ENCODE results near the gene PPP1R16B. TPM values are rescaled to one million over a fixed set of nuclear protein-coding genes. Genes with fewer than 3 reads are reported as not detected.

PPP1R16B gene
- total RNA-seq, 2 experiments from 2014 or later: 78.8 to 84.0 TPM

DNA sequence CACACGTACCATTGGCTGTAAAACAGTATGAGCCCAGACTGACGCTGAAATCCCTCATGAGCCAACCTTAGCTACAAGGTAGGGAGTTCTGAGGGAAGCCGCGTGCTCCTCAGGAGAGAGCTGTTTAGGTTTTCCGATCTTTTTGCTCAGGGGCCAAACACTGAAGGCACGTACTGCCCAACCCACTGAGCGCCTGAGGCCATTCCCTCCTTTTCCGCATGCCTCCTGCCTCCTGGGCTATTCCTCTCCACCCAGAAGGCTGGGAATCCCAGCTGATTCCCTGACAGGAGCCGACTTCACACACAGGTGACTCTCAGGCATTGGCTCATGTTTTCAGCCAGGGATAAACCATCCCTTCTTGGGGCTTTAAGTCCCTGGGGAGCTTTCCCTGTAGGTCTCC, 115.4 kb downstream of the PPP1R16B start:
- CTCF ChIA-PET: interaction anchor here (8.9 kb wide), 1 partner anchor 129 kb away, joined by 68 read pairs; no protein-coding TSS in a partner anchor
- intact Hi-C loops (cut with DNase I, micrococcal nuclease): no loop called here

DNA sequence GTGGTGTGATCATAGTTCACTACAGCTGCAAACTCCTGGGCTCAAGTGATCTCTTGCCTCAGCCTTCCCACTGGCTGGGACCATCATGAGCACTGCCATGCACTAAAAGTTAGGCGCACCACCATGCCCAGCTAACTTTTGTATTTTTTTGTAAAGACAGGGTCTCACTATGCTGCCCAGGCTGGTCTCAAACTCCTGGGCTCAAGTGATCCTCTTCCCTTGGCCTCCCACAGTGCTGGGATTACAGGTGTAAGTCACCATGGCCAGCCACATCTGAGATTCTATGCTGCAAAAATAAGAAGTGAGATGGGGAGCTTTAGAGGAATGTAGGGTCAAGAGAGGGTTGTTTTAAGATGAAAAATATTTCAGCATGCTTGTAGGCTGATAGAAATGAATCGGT, 119.2 kb downstream of the PPP1R16B start:
- peaks cover 11% of the 10 kb centered on the region for H3K36me3 Mint-ChIP-seq (ENCODE audit: low read depth)
- H3K4me1 Mint-ChIP-seq: peaks cover 18% of the 10 kb centered on the region
- no peak for DNase-seq
- H3K4me3 Mint-ChIP-seq: peak overlapping the region; percentile 14
- CTCF ChIA-PET: interaction anchor here (0.6 to 8.9 kb wide), 6 partner anchors 32 to 252 kb away, joined by 3 to 68 read pairs (median 4); partner anchors contain the start of gene DHX35
- no peak overlapping the region for H3K27ac Mint-ChIP-seq
- H3K9me3 Mint-ChIP-seq (ENCODE audit: low read depth): no peaks in the 10 kb centered on the region
- ATAC-seq: no peak
- no peaks in the 10 kb centered on the region for H3K27me3 Mint-ChIP-seq
- POLR2A ChIA-PET: interaction anchor here (3.0 kb wide), 1 partner anchor 37 kb away, joined by 17 read pairs; the partner anchor contains the start of gene DHX35
- intact Hi-C loops (cut with DNase I, micrococcal nuclease): no loop called here

More for the DNA sequence above, 115.4 kb downstream of the PPP1R16B start:
- H3K27me3 Mint-ChIP-seq: no peaks in the 10 kb centered on the region
- POLR2A ChIA-PET: interaction anchor here (0.6 kb wide), 1 partner anchor 495 kb away, joined by 7 read pairs; no protein-coding TSS in a partner anchor
- ATAC-seq (no peak), DNase-seq (no peak)
- peaks cover 3% of the 10 kb centered on the region for H3K4me1 Mint-ChIP-seq
- no peaks in the 10 kb centered on the region for H3K9me3 Mint-ChIP-seq (ENCODE audit: low read depth)
- H3K36me3 Mint-ChIP-seq (ENCODE audit: low read depth): peaks cover 11% of the 10 kb centered on the region
- no peak overlapping the region for H3K4me3 Mint-ChIP-seq
- H3K27ac Mint-ChIP-seq: no peak overlapping the region

DNA sequence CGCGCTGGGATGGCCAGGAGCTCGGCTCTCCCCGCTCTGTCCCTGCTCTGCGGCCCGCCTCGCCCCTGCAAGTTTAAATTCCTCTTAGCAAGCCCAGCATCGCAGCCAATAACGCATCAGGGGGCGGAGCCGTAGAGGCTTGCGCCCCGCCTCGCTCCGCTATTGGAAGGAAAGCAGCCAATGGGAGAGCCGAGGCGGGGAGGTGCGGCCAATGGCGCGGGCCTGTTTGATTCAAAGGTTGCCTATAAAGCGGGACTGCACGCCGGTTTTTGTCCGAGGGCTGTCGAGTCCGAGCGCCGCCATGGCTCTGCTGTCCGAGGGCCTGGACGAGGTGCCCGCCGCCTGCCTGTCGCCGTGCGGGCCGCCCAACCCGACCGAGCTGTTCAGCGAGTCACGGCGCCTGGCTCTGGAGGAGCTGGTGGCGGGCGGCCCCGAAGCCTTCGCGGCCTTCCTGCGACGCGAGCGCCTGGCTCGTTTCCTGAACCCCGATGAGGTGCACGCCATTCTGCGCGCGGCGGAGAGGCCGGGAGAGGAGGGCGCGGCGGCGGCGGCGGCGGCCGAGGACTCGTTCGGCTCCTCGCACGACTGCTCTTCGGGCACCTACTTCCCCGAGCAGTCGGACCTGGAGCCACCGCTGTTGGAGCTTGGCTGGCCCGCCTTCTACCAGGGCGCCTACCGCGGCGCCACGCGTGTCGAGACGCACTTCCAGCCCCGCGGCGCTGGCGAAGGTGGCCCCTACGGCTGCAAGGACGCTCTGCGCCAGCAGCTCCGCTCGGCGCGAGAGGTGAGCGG, 120.8 kb downstream of the PPP1R16B start, which contains the start of gene FAM83D:
Gene FAM83D, plus strand, starts transcription at position 276 of the 792 bp plus-strand sequence. Its CDS starts 26 bp downstream, at position 302.
- intact Hi-C loops (cut with DNase I, micrococcal nuclease): loop anchor here (1.0 kb wide), 7 partner anchors 36 to 280 kb away; partner anchors contain the start of genes DHX35 (in 2 of the 2) and ACTR5 (in 1 of the 2)
- CTCF ChIA-PET: interaction anchor here (0.6 to 8.9 kb wide), 21 partner anchors 11 to 279 kb away, joined by 3 to 68 read pairs (median 4); partner anchors contain the start of gene DHX35
- peak within 1 kb of the TSS; percentile 81 for H3K4me3 Mint-ChIP-seq

DNA sequence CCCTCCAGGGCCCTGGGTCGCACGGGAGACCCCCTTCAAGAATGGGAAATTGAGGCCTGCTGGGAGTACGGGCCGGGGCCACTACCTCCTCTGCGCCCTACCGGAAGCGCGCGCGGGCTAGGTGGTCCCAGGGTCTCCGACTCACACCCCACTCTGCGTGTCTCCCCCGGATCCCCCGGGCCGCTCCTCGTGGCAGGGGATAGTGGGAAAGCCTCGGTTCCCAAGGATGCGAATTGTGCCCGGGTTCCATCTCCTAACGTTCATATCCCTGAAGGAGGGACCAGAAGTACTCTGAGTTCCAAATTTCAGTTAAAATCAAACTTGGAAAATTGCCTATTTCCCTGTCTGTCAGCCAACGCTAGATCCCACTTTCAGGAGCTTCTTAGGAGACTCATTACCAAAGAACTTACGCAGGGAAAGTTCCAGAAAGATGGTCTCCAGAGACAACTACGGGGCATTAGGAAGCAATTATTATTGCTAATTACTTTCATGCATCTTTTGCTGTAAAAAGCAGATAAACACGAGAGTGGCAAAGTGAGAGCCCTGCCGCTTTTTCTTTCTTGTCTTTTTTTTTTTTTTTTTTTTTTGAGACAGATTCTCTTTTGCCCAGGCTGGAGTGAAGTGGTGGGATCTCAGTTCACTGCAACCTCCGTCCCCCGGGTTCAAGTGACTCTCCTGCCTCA, 121.6 kb downstream of the PPP1R16B start:
- Mint-ChIP-seq H3K27ac (peak overlapping the region; percentile 19), H3K4me3 (peak overlapping the region; percentile 81), H3K9me3 (ENCODE audit: low read depth) (no peaks in the 10 kb centered on the region), H3K27me3 (no peaks in the 10 kb centered on the region), H3K36me3 (ENCODE audit: low read depth) (peaks cover 16% of the 10 kb centered on the region), H3K4me1 (peaks cover 21% of the 10 kb centered on the region)
- CTCF ChIA-PET: interaction anchor here (0.6 to 8.9 kb wide), 13 partner anchors 10 to 280 kb away, joined by 3 to 68 read pairs (median 4); partner anchors contain the start of gene DHX35
- ATAC-seq: no peak
- intact Hi-C loops (cut with DNase I, micrococcal nuclease): loop anchor here (1.0 kb wide), 7 partner anchors 35 to 281 kb away; partner anchors contain the start of genes DHX35 (in 2 of the 2) and ACTR5 (in 1 of the 2)
- no peak for DNase-seq
- POLR2A ChIA-PET: interaction anchor here (1.6 to 3.0 kb wide), 2 partner anchors 35 to 122 kb away, joined by 9 to 17 read pairs; partner anchors contain the start of gene DHX35

More for the DNA sequence above, 120.8 kb downstream of the PPP1R16B start, which contains the start of gene FAM83D:
- H3K9me3 Mint-ChIP-seq (ENCODE audit: low read depth): no peaks in the 10 kb centered on the region
- peaks cover 21% of the 10 kb centered on the region for H3K4me1 Mint-ChIP-seq
- DNase-seq (peak; percentile 99), ATAC-seq (peak; percentile 98)
- POLR2A ChIA-PET: interaction anchor here (0.6 to 3.0 kb wide), 4 partner anchors 36 to 869 kb away, joined by 4 to 17 read pairs (median 6); partner anchors contain the start of gene DHX35
- H3K27me3 Mint-ChIP-seq: no peaks in the 10 kb centered on the region
- H3K27ac Mint-ChIP-seq: peak within 1 kb of the TSS; percentile 19
- H3K36me3 Mint-ChIP-seq (ENCODE audit: low read depth): peaks cover 16% of the 10 kb centered on the region

DNA sequence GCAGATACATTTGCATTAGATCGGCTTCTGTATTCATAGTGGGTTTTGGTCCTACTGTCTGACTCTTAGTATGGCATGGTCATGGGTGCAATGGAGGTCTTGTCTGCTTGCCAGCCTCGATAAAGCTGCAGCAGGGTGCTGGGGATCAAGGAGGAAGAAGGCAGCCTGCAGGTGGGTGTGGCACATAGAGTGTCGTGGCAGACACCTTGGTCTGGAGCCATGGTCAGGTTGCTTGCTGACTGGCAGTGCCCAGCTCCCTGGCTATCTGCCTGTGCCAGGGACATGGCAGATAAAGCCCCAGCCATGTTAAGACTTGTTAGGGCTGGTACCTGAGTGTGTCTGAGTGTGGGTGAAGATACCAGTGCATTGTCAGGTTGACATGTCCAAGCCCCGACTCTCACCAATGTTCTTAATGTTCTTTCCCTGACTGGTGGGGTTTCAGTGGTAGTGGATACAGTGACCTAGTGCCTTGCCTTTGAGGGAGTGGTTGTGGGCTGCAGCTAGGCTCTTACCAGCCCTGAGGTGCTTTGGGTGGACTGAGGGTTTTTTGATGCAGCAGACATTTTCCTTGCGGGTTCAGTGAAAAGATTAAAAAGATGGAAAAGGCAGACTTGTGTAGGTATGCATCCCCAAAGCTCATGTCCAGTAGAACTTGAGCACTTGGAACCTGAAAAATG, 122.5 kb downstream of the PPP1R16B start:
- H3K27ac Mint-ChIP-seq: no peak overlapping the region
- DNase-seq (no peak), ATAC-seq (no peak)
- ChIA-PET POLR2A (interaction anchor here (0.7 kb wide), 1 partner anchor 412 kb away, joined by 3 read pairs; no protein-coding TSS in a partner anchor), CTCF (interaction anchor here (0.7 to 8.9 kb wide), 5 partner anchors 9 to 122 kb away, joined by 3 to 68 read pairs (median 8); partner anchors contain the start of gene DHX35)
- intact Hi-C loops (cut with DNase I, micrococcal nuclease): no loop called here
- H3K4me1 Mint-ChIP-seq: peaks cover 21% of the 10 kb centered on the region
- H3K9me3 Mint-ChIP-seq (ENCODE audit: low read depth): no peaks in the 10 kb centered on the region
- H3K4me3 Mint-ChIP-seq: peak overlapping the region; percentile 81
- H3K36me3 Mint-ChIP-seq (ENCODE audit: low read depth): peaks cover 16% of the 10 kb centered on the region
- no peaks in the 10 kb centered on the region for H3K27me3 Mint-ChIP-seq

DNA sequence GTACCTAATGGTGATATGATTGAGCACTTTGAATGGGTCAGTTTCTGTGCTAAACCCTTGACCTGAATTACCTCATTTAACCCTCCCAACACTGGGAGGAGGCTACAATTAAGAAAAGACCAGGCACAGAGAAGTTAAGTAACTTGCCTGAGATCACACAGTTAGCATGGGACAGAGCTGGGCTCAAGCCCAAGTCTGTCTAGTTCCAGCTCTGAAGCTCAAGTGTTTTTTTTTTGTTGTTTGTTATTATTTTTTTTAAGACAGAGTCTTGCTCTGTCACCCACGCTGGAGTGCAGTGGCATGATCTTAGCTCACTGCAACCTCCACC, 124.7 kb downstream of the PPP1R16B start:
- H3K9me3 Mint-ChIP-seq (ENCODE audit: low read depth): no peaks in the 10 kb centered on the region
- no peak overlapping the region for H3K4me3 Mint-ChIP-seq
- intact Hi-C loops (cut with DNase I, micrococcal nuclease): no loop called here
- ChIA-PET CTCF (interaction anchor here (0.9 to 1.8 kb wide), 4 partner anchors 8 to 119 kb away, joined by 3 to 8 read pairs (median 4); no protein-coding TSS in a partner anchor), POLR2A (interaction anchor here (0.6 to 1.1 kb wide), 4 partner anchors 8 to 281 kb away, joined by 3 to 5 read pairs (median 4); partner anchors contain the start of gene DHX35)
- no peak for ATAC-seq
- no peaks in the 10 kb centered on the region for H3K27me3 Mint-ChIP-seq
- H3K4me1 Mint-ChIP-seq: peaks cover 21% of the 10 kb centered on the region
- H3K36me3 Mint-ChIP-seq (ENCODE audit: low read depth): peaks cover 15% of the 10 kb centered on the region
- no peak for DNase-seq
- no peak overlapping the region for H3K27ac Mint-ChIP-seq

DNA sequence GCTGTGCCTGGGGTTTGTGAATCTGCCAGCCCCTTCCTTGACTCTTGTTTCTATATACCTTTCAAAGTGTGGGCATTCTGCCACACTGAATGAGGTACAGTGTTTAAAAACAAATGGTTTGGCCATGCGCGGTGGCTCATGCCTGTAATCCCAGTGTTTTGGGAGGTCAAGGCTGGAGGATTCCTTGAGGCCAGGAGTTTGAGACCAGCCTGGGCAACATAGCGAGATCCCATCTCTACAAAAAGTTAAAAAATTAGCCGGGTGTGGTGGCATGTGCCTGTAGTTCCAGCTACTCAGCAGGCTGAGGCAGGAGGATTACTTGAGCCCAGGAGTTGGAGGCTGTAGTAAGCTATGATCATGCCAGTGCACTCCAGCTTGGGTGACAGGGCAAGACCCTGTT, 126.5 kb downstream of the PPP1R16B start:
- ChIA-PET POLR2A (no interaction called here), CTCF (interaction anchor here (0.6 to 0.8 kb wide), 2 partner anchors 51 to 134 kb away, joined by 3 read pairs; no protein-coding TSS in a partner anchor)
- H3K9me3 Mint-ChIP-seq (ENCODE audit: low read depth): no peaks in the 10 kb centered on the region
- DNase-seq: no peak
- no peak overlapping the region for H3K27ac Mint-ChIP-seq
- H3K4me1 Mint-ChIP-seq: peaks cover 18% of the 10 kb centered on the region
- H3K36me3 Mint-ChIP-seq (ENCODE audit: low read depth): peaks cover 15% of the 10 kb centered on the region
- no peak for ATAC-seq
- intact Hi-C loops (cut with DNase I, micrococcal nuclease): no loop called here
- no peak overlapping the region for H3K4me3 Mint-ChIP-seq
- H3K27me3 Mint-ChIP-seq: no peaks in the 10 kb centered on the region

DNA sequence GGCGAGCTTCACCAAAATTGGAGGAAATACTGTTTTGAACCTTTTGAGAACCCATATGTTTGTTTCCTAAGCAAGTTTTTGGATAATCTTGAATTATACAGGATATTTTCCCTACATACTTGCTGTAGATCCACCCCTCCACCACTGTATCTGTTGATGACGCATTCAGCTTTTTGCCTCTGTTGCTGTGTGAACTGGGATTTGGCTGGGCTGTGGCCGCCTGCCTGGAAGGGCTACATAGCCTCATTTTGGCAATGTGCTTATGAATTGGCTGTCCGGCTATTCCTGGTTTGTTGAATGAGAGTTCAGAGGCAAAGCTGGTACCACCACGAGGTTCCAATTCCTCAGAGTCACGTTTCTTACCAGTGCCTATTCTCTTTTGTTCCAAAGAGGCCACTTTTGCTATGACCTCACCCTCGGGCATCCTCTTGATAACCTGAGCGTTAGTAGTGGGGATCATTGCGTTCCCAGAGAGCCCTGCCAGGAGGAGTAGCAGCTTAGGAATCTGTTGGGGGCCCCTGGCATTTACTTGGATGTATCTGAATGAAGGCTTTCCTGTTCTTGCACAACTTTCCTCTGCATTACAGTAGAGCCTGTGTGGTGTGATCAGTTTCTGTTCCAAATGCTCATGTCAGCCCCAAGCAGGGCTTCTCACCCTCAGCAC, 127.1 kb downstream of the PPP1R16B start:
- H3K27ac Mint-ChIP-seq: no peak overlapping the region
- CTCF ChIA-PET: interaction anchor here (0.6 kb wide), 1 partner anchor 134 kb away, joined by 3 read pairs; no protein-coding TSS in a partner anchor
- H3K4me3 Mint-ChIP-seq: no peak overlapping the region

DNA sequence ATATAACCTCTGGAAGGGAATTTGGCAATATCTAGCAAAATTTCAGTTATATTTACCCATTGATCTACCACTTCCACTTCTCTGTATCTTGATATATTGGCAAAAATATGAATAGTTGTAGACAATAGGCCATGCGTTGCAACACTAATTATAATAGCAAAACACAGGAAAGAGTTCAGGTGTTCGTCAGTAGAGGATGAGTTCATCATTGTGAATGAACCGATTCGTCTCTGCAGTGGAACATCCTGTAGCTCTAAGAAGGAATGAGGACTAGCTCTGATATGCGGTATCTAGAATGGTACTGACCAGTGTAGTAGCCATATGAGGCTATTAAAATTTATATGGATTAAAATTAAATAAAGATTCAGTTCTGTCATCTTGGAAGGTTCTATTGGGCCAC, 129.0 kb downstream of the PPP1R16B start:
- ChIA-PET CTCF (interaction anchor here (0.9 kb wide), 1 partner anchor 13 kb away, joined by 3 read pairs; no protein-coding TSS in a partner anchor), POLR2A (no interaction called here)
- H3K36me3 Mint-ChIP-seq (ENCODE audit: low read depth): peaks cover 11% of the 10 kb centered on the region
- intact Hi-C loops (cut with DNase I, micrococcal nuclease): no loop called here
- H3K27me3 Mint-ChIP-seq: no peaks in the 10 kb centered on the region
- ATAC-seq (no peak), DNase-seq (no peak)
- H3K4me3 Mint-ChIP-seq: no peak overlapping the region
- no peak overlapping the region for H3K27ac Mint-ChIP-seq
- no peaks in the 10 kb centered on the region for H3K9me3 Mint-ChIP-seq (ENCODE audit: low read depth)
- peaks cover 5% of the 10 kb centered on the region for H3K4me1 Mint-ChIP-seq

More for the DNA sequence above, 127.1 kb downstream of the PPP1R16B start:
- ATAC-seq (no peak), DNase-seq (no peak)
- peaks cover 15% of the 10 kb centered on the region for H3K36me3 Mint-ChIP-seq (ENCODE audit: low read depth)
- intact Hi-C loops (cut with DNase I, micrococcal nuclease): no loop called here
- H3K27me3 Mint-ChIP-seq: no peaks in the 10 kb centered on the region
- POLR2A ChIA-PET: no interaction called here
- no peaks in the 10 kb centered on the region for H3K9me3 Mint-ChIP-seq (ENCODE audit: low read depth)
- peaks cover 18% of the 10 kb centered on the region for H3K4me1 Mint-ChIP-seq

DNA sequence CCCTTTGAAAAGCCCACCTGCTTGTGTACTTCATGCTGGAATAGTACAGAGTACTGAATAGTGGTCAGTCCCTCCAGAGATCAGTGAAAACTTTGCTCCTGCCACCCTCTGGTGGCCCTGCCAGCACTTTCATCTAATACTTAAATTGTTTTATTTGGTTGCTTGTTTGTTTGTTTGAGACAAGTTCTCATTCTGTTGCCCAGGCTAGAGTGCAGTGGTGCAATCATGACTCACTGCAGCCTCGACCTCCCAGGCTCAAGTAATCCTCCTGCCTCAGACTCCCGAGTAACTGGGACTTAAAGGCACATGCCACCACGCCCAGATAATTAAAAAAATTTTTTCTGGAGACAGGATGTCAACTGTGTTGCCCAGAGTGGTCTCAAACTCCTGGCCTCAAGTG, 129.8 kb downstream of the PPP1R16B start:
- Mint-ChIP-seq H3K27ac (no peak overlapping the region), H3K4me1 (peaks cover 3% of the 10 kb centered on the region), H3K4me3 (no peak overlapping the region), H3K27me3 (no peaks in the 10 kb centered on the region), H3K36me3 (ENCODE audit: low read depth) (peaks cover 6% of the 10 kb centered on the region), H3K9me3 (ENCODE audit: low read depth) (no peaks in the 10 kb centered on the region)
- ATAC-seq: no peak
- ChIA-PET POLR2A (no interaction called here), CTCF (no interaction called here)
- DNase-seq: no peak
- intact Hi-C loops (cut with DNase I, micrococcal nuclease): no loop called here
